ENCODE results near the gene ADCY10. TPM values are rescaled to one million over a fixed set of nuclear protein-coding genes. Genes with fewer than 3 reads are reported as not detected.

ADCY10 gene
- total RNA-seq, 1 experiment from 2014 or later, result 0.31 TPM

DNA sequence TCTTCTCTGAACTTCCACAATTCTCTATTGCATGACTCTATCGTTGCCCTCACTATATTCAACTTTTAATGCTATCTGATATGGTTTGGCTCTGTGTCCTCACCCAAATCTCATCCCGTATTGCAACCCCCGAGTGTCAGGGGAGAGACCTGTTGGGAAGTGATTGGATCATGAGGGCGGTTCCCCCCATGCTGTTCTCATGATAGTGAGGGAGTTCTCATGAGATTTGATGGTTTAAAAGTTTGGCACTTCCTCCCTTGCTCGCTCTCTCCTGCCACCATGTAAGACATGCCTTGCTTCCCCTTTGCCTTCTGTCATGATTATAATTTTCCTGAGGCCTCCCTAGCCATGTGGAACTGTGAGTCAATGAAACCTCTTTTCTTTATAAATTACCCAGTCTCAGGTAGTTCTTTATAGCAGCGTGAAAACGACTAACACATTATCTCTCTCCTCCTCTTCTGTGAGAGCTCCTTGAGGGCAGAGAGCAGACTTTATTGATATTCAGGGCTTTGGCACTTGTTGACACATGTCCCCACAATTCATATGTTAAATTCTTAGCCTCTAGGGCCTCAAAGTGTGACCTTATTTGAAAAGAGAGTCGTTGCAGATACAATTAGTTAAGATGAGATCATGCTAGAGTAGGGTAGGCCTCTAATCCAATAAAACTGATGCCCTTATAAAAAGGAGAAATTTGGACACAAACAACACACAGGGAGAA lies 52.1 kb downstream of the ADCY10 start:
- no peaks in the 10 kb centered on the region for H3K9me3 Mint-ChIP-seq (ENCODE audit: low read depth, unreplicated experiment)
- no peak for DNase-seq
- no peak overlapping the region for H3K27ac Mint-ChIP-seq (ENCODE audit: unreplicated experiment)
- no peaks in the 10 kb centered on the region for H3K36me3 Mint-ChIP-seq (ENCODE audit: insufficient read depth, unreplicated experiment)
- no TSS peak for BruUV-seq (replicated peaks)
- CTCF ChIA-PET, result no interaction called here
- no peaks in the 10 kb centered on the region for H3K27me3 Mint-ChIP-seq (ENCODE audit: unreplicated experiment)
- intact Hi-C loops (cut with micrococcal nuclease; ENCODE audit: unreplicated experiment), result no loop called here
- no peak overlapping the region for H3K4me3 Mint-ChIP-seq (ENCODE audit: low read depth, unreplicated experiment)
- TF ChIP-seq, protein P1, sequence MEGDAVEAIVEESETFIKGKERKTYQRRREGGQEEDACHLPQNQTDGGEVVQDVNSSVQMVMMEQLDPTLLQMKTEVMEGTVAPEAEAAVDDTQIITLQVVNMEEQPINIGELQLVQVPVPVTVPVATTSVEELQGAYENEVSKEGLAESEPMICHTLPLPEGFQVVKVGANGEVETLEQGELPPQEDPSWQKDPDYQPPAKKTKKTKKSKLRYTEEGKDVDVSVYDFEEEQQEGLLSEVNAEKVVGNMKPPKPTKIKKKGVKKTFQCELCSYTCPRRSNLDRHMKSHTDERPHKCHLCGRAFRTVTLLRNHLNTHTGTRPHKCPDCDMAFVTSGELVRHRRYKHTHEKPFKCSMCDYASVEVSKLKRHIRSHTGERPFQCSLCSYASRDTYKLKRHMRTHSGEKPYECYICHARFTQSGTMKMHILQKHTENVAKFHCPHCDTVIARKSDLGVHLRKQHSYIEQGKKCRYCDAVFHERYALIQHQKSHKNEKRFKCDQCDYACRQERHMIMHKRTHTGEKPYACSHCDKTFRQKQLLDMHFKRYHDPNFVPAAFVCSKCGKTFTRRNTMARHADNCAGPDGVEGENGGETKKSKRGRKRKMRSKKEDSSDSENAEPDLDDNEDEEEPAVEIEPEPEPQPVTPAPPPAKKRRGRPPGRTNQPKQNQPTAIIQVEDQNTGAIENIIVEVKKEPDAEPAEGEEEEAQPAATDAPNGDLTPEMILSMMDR (IDR thresholded peaks at IDR 0.05; ENCODE audit: unreplicated experiment), result no peak
- H3K4me1 Mint-ChIP-seq (ENCODE audit: low read depth, unreplicated experiment), result no peaks in the 10 kb centered on the region

DNA sequence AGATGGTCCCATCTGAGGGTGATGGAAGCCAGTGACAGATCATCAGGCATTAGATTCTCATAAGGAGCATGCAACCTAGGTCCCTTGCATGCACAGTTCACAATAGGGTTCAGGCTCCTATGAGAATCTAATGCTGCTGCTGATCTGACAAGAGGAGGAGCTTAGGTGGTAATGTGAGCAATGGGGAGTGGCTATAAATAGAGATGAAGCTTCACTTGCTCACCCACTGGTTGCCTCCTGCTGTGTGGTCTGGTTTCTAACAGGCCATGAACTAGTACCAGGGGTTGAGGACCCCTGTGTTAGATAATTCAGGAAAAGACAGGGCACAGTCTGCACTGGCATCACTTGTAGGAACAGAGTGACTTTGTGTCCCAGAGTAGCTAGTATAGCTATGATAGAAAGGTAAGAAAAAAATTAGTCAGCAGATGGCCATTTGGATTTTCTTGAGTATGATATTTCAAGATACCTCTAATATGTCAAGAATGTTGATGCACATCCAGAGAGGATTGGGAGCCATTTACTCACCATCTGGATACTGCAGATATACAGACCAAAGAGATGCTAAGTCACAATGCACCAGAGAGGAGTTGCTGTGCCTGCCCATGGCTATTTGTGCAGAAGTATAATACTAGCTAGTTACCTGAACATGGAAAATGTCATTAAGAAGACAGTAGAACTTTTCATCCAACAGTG lies 53.6 kb downstream of the ADCY10 start:
- intact Hi-C loops (cut with micrococcal nuclease; ENCODE audit: unreplicated experiment), result no loop called here
- no peaks in the 10 kb centered on the region for H3K27me3 Mint-ChIP-seq (ENCODE audit: unreplicated experiment)
- no peak overlapping the region for H3K4me3 Mint-ChIP-seq (ENCODE audit: low read depth, unreplicated experiment)
- TF ChIP-seq, protein P1 (IDR thresholded peaks at IDR 0.05; ENCODE audit: unreplicated experiment), result no peak
- DNase-seq, result no peak
- no peak overlapping the region for H3K27ac Mint-ChIP-seq (ENCODE audit: unreplicated experiment)
- CTCF ChIA-PET, result no interaction called here
- BruUV-seq (replicated peaks), result no TSS peak
- H3K36me3 Mint-ChIP-seq (ENCODE audit: insufficient read depth, unreplicated experiment), result no peaks in the 10 kb centered on the region
- H3K4me1 Mint-ChIP-seq (ENCODE audit: low read depth, unreplicated experiment), result no peaks in the 10 kb centered on the region
- H3K9me3 Mint-ChIP-seq (ENCODE audit: low read depth, unreplicated experiment), result no peaks in the 10 kb centered on the region

DNA sequence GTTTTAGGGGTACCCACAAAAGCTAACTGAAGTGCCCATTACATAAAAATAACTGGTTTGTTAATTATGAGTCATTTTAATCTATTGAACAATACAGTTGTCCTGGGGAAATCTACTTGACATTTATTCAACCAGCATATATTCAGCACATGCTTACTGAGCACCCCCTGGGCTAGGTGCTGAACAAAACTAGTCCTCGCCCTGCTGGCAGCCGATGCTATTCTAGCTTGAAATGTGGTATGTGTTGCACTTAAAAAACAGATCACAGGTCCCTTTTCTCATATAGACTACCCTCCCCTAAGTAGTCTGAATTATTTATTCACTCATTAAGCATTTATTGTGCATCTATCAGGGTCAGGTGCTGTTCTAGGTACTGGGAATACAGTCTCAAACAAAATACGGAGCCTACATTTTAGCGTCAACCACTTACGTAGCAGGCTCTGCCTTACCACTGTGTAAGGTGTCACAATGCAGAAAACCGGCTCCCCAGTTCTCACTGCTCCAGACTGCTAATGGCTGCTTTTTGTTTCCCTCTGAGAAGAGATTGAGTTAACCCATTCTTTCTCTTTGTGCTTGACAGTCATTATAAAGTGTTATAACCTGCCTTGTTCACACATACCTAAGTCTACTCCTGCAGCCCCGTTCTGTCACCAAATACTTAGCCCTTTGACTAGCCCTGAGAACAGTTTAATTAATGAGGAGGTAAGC lies 57.1 kb downstream of the ADCY10 start:
- no peak overlapping the region for H3K4me3 Mint-ChIP-seq (ENCODE audit: low read depth, unreplicated experiment)
- H3K27ac Mint-ChIP-seq (ENCODE audit: unreplicated experiment), result no peak overlapping the region
- no TSS peak for BruUV-seq (replicated peaks)

DNA sequence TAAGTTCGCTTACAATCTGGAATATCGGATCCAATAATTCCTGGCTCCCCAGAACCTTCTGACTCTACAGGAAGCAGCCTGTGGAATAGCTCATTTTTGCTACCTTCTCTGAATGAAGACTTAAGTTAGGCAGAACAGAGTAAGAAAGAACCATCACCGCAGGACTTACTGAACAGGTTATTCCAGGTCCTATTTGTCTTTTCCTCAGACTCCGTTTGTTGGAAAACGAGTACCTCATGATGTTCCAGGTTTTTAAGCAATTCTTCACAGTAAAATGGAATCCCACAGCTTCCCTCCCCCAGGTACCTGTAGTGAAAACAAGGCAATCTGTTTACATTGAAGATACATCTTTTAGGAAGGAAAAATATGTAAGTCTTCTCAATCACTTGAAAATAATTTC lies 59.8 kb downstream of the ADCY10 start:
- TF ChIP-seq, protein P1 (IDR thresholded peaks at IDR 0.05; ENCODE audit: unreplicated experiment), result no peak
- Mint-ChIP-seq H3K36me3 (ENCODE audit: insufficient read depth, unreplicated experiment) (no peaks in the 10 kb centered on the region), H3K4me1 (ENCODE audit: low read depth, unreplicated experiment) (no peaks in the 10 kb centered on the region), H3K27me3 (ENCODE audit: unreplicated experiment) (no peaks in the 10 kb centered on the region), H3K4me3 (ENCODE audit: low read depth, unreplicated experiment) (no peak overlapping the region), H3K27ac (ENCODE audit: unreplicated experiment) (no peak overlapping the region), H3K9me3 (ENCODE audit: low read depth, unreplicated experiment) (no peaks in the 10 kb centered on the region)
- DNase-seq, result no peak
- BruUV-seq (replicated peaks), result no TSS peak
- CTCF ChIA-PET, result no interaction called here
- intact Hi-C loops (cut with micrococcal nuclease; ENCODE audit: unreplicated experiment), result no loop called here

More for the DNA sequence above, 57.1 kb downstream of the ADCY10 start:
- Mint-ChIP-seq H3K4me1 (ENCODE audit: low read depth, unreplicated experiment) (no peaks in the 10 kb centered on the region), H3K9me3 (ENCODE audit: low read depth, unreplicated experiment) (no peaks in the 10 kb centered on the region), H3K36me3 (ENCODE audit: insufficient read depth, unreplicated experiment) (no peaks in the 10 kb centered on the region), H3K27me3 (ENCODE audit: unreplicated experiment) (no peaks in the 10 kb centered on the region)
- intact Hi-C loops (cut with micrococcal nuclease; ENCODE audit: unreplicated experiment), result no loop called here
- no peak for DNase-seq
- TF ChIP-seq, protein P1 (IDR thresholded peaks at IDR 0.05; ENCODE audit: unreplicated experiment), result no peak
- CTCF ChIA-PET, result interaction anchor here (0.6 kb wide), 1 partner anchor 266 kb away, joined by 3 read pairs; no protein-coding TSS in a partner anchor

Data from Calu3 (cell line).